ENCODE data around the gene NRF1. TPM values are rescaled to one million over a fixed set of nuclear protein-coding genes. Genes with fewer than 3 reads are reported as not detected.

Gene NRF1
- total RNA-seq, 1 experiment from 2014 or later = 6.7 TPM

GRCh38 chr7:129780257-129780973, 168.9 kb downstream of the NRF1 start:
- in situ Hi-C loops (cut with HindIII; ENCODE audit: low pct_unique_long_range_greater_than_20kb, low sequenced_read_pairs) = no loop called here
- DNase-seq (ENCODE audit: low read depth, low spot score) = peak; percentile 83

- in situ Hi-C loops (cut with HindIII; ENCODE audit: low pct_unique_long_range_greater_than_20kb, low sequenced_read_pairs) = no loop called here
- peak; percentile 21 for DNase-seq (ENCODE audit: low read depth, low spot score)
These were observed 169.7 kb downstream of the NRF1 start for GRCh38 chr7:129780974-129781927.

GRCh38 chr7:129781928-129782817, 170.7 kb downstream of the NRF1 start:
- in situ Hi-C loops (cut with HindIII; ENCODE audit: low pct_unique_long_range_greater_than_20kb, low sequenced_read_pairs) = no loop called here
- no peak for DNase-seq (ENCODE audit: low read depth, low spot score)

- in situ Hi-C loops (cut with HindIII; ENCODE audit: low pct_unique_long_range_greater_than_20kb, low sequenced_read_pairs) = no loop called here
- DNase-seq (ENCODE audit: low read depth, low spot score) = no peak
These were observed 171.5 kb downstream of the NRF1 start for GRCh38 chr7:129782818-129783583.

GRCh38 chr7:129783584-129783919, 172.0 kb downstream of the NRF1 start:
- DNase-seq (ENCODE audit: low read depth, low spot score) = no peak
- in situ Hi-C loops (cut with HindIII; ENCODE audit: low pct_unique_long_range_greater_than_20kb, low sequenced_read_pairs) = no loop called here

GRCh38 chr7:129784437-129784782, 172.9 kb downstream of the NRF1 start:
- DNase-seq (ENCODE audit: low read depth, low spot score) = no peak
- in situ Hi-C loops (cut with HindIII; ENCODE audit: low pct_unique_long_range_greater_than_20kb, low sequenced_read_pairs) = no loop called here

GRCh38 chr7:129784783-129785684, 173.5 kb downstream of the NRF1 start:
- no peak for DNase-seq (ENCODE audit: low read depth, low spot score)
- in situ Hi-C loops (cut with HindIII; ENCODE audit: low pct_unique_long_range_greater_than_20kb, low sequenced_read_pairs) = no loop called here

- in situ Hi-C loops (cut with HindIII; ENCODE audit: low pct_unique_long_range_greater_than_20kb, low sequenced_read_pairs) = no loop called here
- DNase-seq (ENCODE audit: low read depth, low spot score) = no peak
These were observed 174.4 kb downstream of the NRF1 start for GRCh38 chr7:129785685-129786514.

- no peak for DNase-seq (ENCODE audit: low read depth, low spot score)
- in situ Hi-C loops (cut with HindIII; ENCODE audit: low pct_unique_long_range_greater_than_20kb, low sequenced_read_pairs) = no loop called here
These were observed 175.5 kb downstream of the NRF1 start for GRCh38 chr7:129786825-129787563.

- in situ Hi-C loops (cut with HindIII; ENCODE audit: low pct_unique_long_range_greater_than_20kb, low sequenced_read_pairs) = no loop called here
- no peak for DNase-seq (ENCODE audit: low read depth, low spot score)
These were observed 177.5 kb downstream of the NRF1 start for GRCh38 chr7:129789000-129789399.

GRCh38 chr7:129789652-129790051, 178.1 kb downstream of the NRF1 start:
- in situ Hi-C loops (cut with HindIII; ENCODE audit: low pct_unique_long_range_greater_than_20kb, low sequenced_read_pairs) = no loop called here
- no peak for DNase-seq (ENCODE audit: low read depth, low spot score)

GRCh38 chr7:129790136-129790535, 178.6 kb downstream of the NRF1 start:
- in situ Hi-C loops (cut with HindIII; ENCODE audit: low pct_unique_long_range_greater_than_20kb, low sequenced_read_pairs) = no loop called here
- no peak for DNase-seq (ENCODE audit: low read depth, low spot score)

- in situ Hi-C loops (cut with HindIII; ENCODE audit: low pct_unique_long_range_greater_than_20kb, low sequenced_read_pairs) = no loop called here
- DNase-seq (ENCODE audit: low read depth, low spot score) = no peak
These were observed 181.2 kb downstream of the NRF1 start for GRCh38 chr7:129792721-129793120.

- no peak for DNase-seq (ENCODE audit: low read depth, low spot score)
- in situ Hi-C loops (cut with HindIII; ENCODE audit: low pct_unique_long_range_greater_than_20kb, low sequenced_read_pairs) = no loop called here
These were observed 182.2 kb downstream of the NRF1 start for GRCh38 chr7:129793506-129794310.

All from SK-MEL-5 (cell line).